ENCODE measurements around the gene FTHL17. TPM values are rescaled to one million over a fixed set of nuclear protein-coding genes. Genes with fewer than 3 reads are reported as not detected.

The FTHL17 gene
- total RNA-seq, result not detected

DNA sequence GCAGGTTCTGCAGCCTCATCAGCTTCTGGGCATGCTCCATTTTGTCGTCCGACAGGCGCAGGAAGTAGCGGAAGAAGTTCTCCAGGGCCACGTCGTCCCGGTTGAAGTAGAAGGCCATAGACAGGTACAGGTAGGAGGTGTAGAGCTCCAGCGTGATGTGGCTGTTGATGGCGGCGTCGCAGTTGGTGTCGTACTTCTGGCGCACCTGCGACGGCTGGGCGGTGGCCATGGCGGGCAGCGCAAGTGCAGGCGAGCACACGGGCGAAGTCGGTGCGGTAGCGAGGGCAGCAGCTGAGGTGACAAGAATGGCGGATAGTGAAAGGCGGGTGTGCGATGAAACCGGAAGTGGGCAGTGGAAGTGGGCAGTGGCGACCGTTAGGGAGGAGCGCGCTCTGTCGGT is at the start of gene FTHL17:
TSS of gene FTHL17 (minus strand) at position 317 of the 400 bp plus-strand sequence. CDS start at position 229, 88 bp downstream.
- DNase-seq (ENCODE audit: low spot score in 2 of 2), result no peak
- H3K4me1 ChIP-seq, result no peaks in the 10 kb centered on the region
- WGBS, 2 donors, result 91 to 96% methylated on average over 33 of the region's 33 CpGs
- H3K36me3 ChIP-seq, result no peaks in the 10 kb centered on the region
- H3K4me3 ChIP-seq, result no peak within 1 kb of the TSS
- H3K9me3 ChIP-seq, result peaks cover 0 to 9% (median 0%) of the 10 kb centered on the region in 4 donors
- TF ChIP-seq EP300 (IDR thresholded peaks at IDR 0.05) (no peak), POLR2A (IDR thresholded peaks at IDR 0.05) (no peak)
- TF ChIP-seq, protein P1, sequence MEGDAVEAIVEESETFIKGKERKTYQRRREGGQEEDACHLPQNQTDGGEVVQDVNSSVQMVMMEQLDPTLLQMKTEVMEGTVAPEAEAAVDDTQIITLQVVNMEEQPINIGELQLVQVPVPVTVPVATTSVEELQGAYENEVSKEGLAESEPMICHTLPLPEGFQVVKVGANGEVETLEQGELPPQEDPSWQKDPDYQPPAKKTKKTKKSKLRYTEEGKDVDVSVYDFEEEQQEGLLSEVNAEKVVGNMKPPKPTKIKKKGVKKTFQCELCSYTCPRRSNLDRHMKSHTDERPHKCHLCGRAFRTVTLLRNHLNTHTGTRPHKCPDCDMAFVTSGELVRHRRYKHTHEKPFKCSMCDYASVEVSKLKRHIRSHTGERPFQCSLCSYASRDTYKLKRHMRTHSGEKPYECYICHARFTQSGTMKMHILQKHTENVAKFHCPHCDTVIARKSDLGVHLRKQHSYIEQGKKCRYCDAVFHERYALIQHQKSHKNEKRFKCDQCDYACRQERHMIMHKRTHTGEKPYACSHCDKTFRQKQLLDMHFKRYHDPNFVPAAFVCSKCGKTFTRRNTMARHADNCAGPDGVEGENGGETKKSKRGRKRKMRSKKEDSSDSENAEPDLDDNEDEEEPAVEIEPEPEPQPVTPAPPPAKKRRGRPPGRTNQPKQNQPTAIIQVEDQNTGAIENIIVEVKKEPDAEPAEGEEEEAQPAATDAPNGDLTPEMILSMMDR (IDR thresholded peaks at IDR 0.05), result no peak
- no peaks in the 10 kb centered on the region for H3K27me3 ChIP-seq
- no peak within 1 kb of the TSS for H3K27ac ChIP-seq

DNA sequence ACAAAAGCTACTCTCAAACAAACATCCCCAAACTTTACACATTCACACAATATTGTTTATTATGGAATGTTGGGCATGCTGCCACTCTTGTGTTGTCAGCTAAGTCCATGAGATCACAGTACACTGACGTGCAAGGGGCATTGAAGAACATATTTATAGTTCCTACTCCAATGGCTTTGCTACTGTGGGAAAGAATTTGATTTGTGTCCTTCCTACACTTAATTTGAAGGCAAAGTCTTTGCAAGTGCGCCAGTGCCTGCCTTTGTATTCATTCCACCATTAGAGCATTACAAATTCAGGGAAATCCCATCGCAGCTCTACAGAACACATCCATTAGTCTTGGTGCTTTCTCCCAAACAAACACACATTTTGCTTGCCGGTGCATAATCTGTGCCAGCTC is 45.4 kb upstream of the FTHL17 start:
- no peaks in the 10 kb centered on the region for H3K27me3 ChIP-seq
- TF ChIP-seq POLR2A (IDR thresholded peaks at IDR 0.05) (no peak), EP300 (IDR thresholded peaks at IDR 0.05) (no peak)
- TF ChIP-seq, protein P1 (IDR thresholded peaks at IDR 0.05), result no peak
- no peaks in the 10 kb centered on the region for H3K4me1 ChIP-seq
- no peaks in the 10 kb centered on the region for H3K9me3 ChIP-seq
- WGBS, 2 donors, result 31 to 44% methylated on average over 4 of the region's 4 CpGs
- no peak overlapping the region for H3K27ac ChIP-seq
- H3K36me3 ChIP-seq, result peaks cover 0 to 9% (median 0%) of the 10 kb centered on the region in 3 donors
- H3K4me3 ChIP-seq, result no peak overlapping the region
- no peak for DNase-seq (ENCODE audit: low spot score in 2 of 2)

DNA sequence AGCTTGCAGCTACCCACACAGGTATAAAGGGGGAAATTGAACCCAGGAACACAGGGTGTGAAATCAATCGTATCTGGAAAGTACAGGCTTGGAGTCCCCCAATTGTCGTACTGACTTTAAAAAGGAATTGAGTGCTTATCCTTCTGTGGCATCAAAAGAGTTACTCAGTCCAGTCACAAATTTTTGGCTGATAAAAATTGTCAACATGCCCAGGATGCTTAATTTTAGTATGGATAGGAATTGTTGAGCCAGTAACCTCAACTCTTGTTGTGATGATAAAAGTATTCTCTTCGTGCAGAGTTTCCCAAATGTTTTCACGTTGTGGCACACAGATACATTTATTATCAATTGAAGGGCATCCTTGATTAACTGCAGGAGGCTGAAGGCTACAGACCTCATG is 43.6 kb upstream of the FTHL17 start:
- Histone ChIP-seq H3K4me3 (no peak overlapping the region), H3K9me3 (no peaks in the 10 kb centered on the region), H3K27ac (no peak overlapping the region), H3K36me3 (peaks cover 0 to 4% (median 0%) of the 10 kb centered on the region in 3 donors), H3K27me3 (no peaks in the 10 kb centered on the region), H3K4me1 (no peaks in the 10 kb centered on the region)
- DNase-seq (ENCODE audit: low spot score in 2 of 2), result no peak
- TF ChIP-seq EP300 (IDR thresholded peaks at IDR 0.05), result no peak
- TF ChIP-seq POLR2A (IDR thresholded peaks at IDR 0.05), result no peak
- TF ChIP-seq, protein P1 (IDR thresholded peaks at IDR 0.05), result no peak
- 54% methylated on average over 4 of the region's 4 CpGs for WGBS, 2 donors

DNA sequence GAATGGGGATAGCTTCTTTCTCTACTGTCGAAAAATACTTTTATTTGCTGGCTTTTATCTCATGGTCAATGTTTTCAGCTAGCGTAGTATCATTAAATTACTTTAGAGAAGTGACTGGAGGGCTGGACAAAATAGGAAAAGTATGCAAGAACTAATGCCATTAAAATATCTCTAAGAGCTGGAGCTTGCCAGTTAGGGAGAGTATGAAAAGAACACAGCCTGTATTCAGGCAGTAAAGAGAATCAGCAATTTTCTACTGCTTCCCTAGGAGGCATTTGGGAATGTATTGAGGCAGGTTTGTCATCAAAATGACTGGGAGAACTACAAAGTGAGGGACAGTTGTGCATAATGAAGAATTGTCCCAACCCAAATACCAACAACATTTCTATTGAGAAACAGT is 43.0 kb upstream of the FTHL17 start:
- Histone ChIP-seq H3K4me3 (no peak overlapping the region), H3K9me3 (no peaks in the 10 kb centered on the region), H3K36me3 (no peaks in the 10 kb centered on the region), H3K4me1 (no peaks in the 10 kb centered on the region), H3K27me3 (no peaks in the 10 kb centered on the region), H3K27ac (no peak overlapping the region)
- no peak for DNase-seq (ENCODE audit: low spot score in 2 of 2)
- 41 to 62% methylated on average over 2 of the region's 2 CpGs for WGBS, 2 donors
- TF ChIP-seq POLR2A (IDR thresholded peaks at IDR 0.05), result no peak
- no peak for TF ChIP-seq EP300 (IDR thresholded peaks at IDR 0.05)
- TF ChIP-seq, protein P1 (IDR thresholded peaks at IDR 0.05), result no peak

DNA sequence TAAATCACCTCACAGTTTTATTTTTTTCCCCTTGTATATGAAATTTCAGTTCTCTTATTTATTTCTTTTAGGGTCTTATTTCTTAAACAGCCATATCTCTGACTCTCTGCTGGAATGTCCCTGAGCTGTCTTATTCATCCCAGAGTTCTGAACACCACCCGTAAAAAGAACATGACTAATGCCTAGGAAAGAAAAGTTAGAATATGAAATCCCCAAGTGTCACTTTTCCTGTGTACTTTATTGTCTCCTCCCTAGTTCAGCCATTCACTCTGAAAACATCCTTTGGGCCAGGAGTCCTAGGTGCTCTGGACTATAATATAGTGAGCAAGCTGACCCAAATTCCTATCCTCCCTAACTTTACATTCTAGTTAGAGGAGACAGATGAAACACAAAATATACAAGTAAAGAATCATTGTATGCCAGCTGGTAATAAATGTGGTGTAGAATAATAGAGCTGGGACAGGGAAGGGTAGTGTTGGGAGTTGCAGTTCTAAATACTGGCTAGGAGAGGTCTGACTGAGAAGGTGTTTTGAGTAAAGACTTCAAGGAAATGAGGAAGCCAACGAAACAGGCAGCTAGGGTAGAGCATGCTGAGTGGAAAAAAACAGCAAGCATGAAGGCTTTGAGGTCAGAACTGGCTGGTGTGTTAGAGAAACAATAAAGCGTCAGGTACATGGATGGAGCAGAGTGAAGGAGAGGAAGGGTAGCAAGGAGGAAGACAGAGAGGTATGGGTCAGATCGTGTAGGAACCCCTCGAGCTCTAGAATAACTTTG is 40.6 kb upstream of the FTHL17 start:
- no peak overlapping the region for H3K27ac ChIP-seq
- DNase-seq (ENCODE audit: low spot score in 2 of 2), result no peak
- no peaks in the 10 kb centered on the region for H3K4me1 ChIP-seq
- WGBS, 2 donors, result 60 to 65% methylated on average over 5 of the region's 5 CpGs
- TF ChIP-seq, protein P1 (IDR thresholded peaks at IDR 0.05), result no peak
- no peak for TF ChIP-seq POLR2A (IDR thresholded peaks at IDR 0.05)
- no peak for TF ChIP-seq EP300 (IDR thresholded peaks at IDR 0.05)
- H3K9me3 ChIP-seq, result no peaks in the 10 kb centered on the region
- H3K36me3 ChIP-seq, result no peaks in the 10 kb centered on the region
- no peak overlapping the region for H3K4me3 ChIP-seq
- H3K27me3 ChIP-seq, result no peaks in the 10 kb centered on the region
